Upper lobe of right lung (tissue), 1 donor: ENCODE measurements around the gene NLRP12. TPM values are rescaled to one million over a fixed set of nuclear protein-coding genes. Genes with fewer than 3 reads are reported as not detected.

ENCODE experiments used
- ATAC-seq: fragments of 200-7000 bp; cut with Tn5 transposase; one replicate; pipeline ENCODE4 v1.9.1; 2020; ENCODE audit warnings: mild to moderate bottlenecking, moderate library complexity
- DNase-seq: peaks from one replicate; pipeline ENCODE4 v3.0.0-alpha.2; 2020
- H3K27ac ChIP-seq: fragments of 200-600 bp; one replicate; pipeline ENCODE4 v1.8.0; 2022
- H3K27me3 ChIP-seq: fragments of 200-600 bp; one replicate; pipeline ENCODE4 v1.8.0; 2022; ENCODE audit warnings: mild to moderate bottlenecking
- H3K36me3 ChIP-seq: fragments of 200-600 bp; one replicate; pipeline ENCODE4 v1.8.0; 2022
- H3K4me1 ChIP-seq: fragments of 200-600 bp; one replicate; pipeline ENCODE4 v1.8.0; 2022
- H3K4me3 ChIP-seq: fragments of 200-600 bp; one replicate; pipeline ENCODE4 v1.8.0; 2022; ENCODE audit warnings: mild to moderate bottlenecking
- H3K9me3 ChIP-seq: fragments of 200-600 bp; one replicate; pipeline ENCODE4 v1.8.0; 2022
- intact Hi-C: fragments of 100-400 bp; cut with DNase I; formaldehyde crosslinking; loops from one replicate; pipeline ENCODE4 v1.11.0; 2022
- total RNA-seq: library from RNA; stranded (reverse); fragmentation: NEBNext Ultra II Directional; extraction: Animal tissue kit (Norgen Biotek cat#: 25700); gene quantifications from one replicate; pipeline ENCODE4 v1.2.1, GENCODE V29; 2021
- TF ChIP-seq, protein P1 (sequence below): fragments of 200-600 bp; IDR thresholded peaks from one replicate; pipeline ENCODE4 v1.8.0; 2022; ENCODE audit warnings: antibody characterized with exemption
- donor health status: DM: no; HTN: yes; CAD: no; lungs with severe emphysema.

The NLRP12 gene
- total RNA-seq, 1 donor from 2014 or later = 4.0 TPM

DNA sequence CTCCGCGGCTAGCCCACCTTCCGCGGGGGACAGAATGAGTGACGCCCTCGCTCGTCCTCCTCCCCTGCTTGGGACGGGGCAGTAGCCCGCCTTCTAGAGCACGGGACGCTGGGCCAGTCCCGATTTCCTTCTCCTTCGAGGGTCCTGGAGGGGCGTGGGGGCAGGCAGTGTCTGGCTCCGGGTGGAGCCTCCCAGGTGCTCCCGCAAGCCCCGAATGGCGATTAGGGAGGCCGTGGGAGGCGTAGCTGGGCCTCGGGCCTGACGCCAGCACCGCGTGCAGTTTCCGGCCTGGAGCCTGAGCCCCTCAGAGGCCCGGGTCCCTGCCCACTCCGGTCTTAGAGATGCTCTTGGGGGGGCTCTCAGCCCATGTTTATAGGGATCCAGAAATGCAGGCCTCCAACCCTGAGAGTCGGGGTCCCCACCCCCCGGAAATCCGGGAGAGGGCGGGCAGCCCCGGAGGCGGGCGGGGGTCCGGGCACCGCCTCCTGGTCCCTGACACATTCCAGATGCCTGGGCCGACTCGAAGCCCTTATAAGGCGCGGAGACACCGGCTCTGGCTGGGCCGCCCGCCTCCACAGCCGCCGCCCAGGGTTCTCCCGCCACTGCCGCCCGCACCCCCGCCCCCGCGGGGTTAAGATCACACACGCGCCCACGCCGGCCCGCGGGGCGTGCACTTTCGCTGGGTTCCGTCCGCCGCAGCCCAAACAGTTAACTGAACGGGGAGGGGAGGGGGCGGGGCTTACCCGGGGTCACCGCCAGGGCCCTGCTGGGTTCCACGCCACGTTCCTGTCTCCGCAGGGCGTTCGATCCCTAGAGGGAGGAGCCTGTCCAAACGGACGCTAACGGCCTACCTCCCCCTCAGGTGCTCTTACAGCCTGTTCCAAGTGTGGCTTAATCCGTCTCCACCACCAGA, 45.0 kb upstream of the NLRP12 start:
- intact Hi-C loops = no loop called here
- Histone ChIP-seq H3K9me3 (no peaks in the 10 kb centered on the region), H3K4me1 (peaks cover 27% of the 10 kb centered on the region), H3K27ac (peak overlapping the region; percentile 96), H3K27me3 (no peaks in the 10 kb centered on the region), H3K4me3 (peak overlapping the region; percentile 75), H3K36me3 (peaks cover 17% of the 10 kb centered on the region)
- peak; percentile 72 for ATAC-seq
- peak; percentile 95 for DNase-seq
- TF ChIP-seq, protein P1, sequence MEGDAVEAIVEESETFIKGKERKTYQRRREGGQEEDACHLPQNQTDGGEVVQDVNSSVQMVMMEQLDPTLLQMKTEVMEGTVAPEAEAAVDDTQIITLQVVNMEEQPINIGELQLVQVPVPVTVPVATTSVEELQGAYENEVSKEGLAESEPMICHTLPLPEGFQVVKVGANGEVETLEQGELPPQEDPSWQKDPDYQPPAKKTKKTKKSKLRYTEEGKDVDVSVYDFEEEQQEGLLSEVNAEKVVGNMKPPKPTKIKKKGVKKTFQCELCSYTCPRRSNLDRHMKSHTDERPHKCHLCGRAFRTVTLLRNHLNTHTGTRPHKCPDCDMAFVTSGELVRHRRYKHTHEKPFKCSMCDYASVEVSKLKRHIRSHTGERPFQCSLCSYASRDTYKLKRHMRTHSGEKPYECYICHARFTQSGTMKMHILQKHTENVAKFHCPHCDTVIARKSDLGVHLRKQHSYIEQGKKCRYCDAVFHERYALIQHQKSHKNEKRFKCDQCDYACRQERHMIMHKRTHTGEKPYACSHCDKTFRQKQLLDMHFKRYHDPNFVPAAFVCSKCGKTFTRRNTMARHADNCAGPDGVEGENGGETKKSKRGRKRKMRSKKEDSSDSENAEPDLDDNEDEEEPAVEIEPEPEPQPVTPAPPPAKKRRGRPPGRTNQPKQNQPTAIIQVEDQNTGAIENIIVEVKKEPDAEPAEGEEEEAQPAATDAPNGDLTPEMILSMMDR = peak; percentile 13

DNA sequence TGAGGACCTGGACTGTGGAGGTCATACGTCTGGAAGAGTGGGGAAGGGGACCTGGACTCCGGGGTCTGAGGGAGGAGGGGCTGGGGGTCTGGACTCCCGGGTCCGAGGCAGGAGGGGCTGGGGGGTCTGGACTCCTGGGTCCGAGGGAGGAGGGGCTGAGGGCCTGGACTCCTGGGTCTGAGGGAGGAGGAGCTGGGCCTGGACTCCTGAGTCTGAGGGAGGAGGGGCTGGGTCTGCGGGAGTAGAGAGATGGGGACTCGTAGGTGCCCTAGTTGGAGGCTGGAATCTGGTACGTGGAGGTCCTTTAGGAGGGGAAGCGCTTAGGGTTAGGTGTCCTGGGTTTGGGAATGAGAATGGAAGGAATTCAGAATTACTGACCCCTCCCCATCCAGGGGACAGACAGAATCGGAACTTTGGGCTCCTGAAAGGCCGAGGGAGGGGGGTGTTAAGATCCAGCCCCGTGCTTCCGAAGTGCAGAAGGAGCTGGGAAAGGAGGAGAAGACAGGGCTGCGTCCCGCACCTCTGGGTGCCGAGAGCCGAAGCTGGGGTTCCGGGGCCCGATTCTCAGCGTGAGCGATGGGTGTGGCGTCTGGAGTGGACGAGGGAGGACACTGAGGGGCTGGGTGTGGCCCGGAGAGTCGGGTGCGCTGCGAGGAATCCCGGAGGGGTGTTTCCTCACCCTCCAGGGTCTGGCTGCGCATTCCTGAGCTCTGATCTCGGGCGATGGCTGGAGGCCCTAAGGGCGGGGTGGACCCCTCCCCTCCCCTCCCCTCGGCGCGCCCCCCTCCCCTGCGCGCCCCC, 44.2 kb upstream of the NLRP12 start:
- peak; percentile 40 for ATAC-seq
- TF ChIP-seq, protein P1 = no peak
- Histone ChIP-seq H3K36me3 (peaks cover 9% of the 10 kb centered on the region), H3K9me3 (no peaks in the 10 kb centered on the region), H3K27me3 (no peaks in the 10 kb centered on the region), H3K27ac (peak overlapping the region; percentile 96), H3K4me1 (peaks cover 27% of the 10 kb centered on the region), H3K4me3 (peak overlapping the region; percentile 75)
- DNase-seq = peak; percentile 84
- intact Hi-C loops = no loop called here

DNA sequence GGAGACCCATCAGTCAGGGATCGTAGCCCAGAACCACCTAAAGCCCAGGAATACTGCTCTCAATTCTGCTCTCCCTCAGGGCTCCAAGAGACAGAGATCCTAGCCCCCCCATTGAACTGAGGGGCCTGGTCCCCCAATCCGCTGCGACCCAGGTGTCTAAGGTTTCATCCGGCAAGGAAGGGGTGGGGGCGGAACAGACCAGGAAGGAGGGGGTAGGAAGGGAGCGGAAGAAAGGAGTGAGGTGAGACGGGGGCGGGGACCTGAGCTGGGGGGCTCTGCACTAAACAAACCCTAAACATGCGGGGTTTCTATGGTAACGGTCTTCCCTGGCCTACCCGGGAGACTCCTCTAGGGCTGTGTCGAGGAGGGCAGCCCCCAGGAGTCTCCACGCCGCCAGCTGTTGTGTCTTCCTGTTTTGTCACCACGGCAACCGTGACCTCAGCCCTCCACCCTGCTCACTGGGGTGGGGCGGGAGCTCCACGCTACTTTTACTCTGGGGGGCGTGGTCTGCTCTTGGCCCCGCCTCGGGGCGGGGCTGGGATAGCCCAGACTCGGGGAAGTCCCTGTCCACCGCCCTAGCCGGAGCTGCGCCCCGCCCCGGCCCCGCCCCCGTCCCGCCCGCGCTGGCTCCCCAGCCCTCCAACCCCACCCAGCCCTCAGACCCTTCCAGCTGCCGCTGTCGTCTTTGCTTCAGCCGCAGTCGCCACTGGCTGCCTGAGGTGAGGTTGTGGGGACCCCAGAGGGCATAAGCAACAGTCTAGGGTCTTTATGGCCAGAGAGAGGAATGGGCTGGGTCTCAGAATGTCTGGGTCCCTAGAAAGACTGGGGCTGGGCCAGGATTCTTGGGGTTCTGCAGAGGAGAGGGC, 43.3 kb upstream of the NLRP12 start, which contains the start of gene MYADM:
TSS of gene MYADM (plus strand) at position 659 of the 866 bp plus-strand sequence. CDS start 5,647 bp downstream, outside the sequence.
- H3K27me3 ChIP-seq = no peaks in the 10 kb centered on the region
- H3K9me3 ChIP-seq = no peaks in the 10 kb centered on the region
- intact Hi-C loops = no loop called here
- DNase-seq (peak; percentile 98), ATAC-seq (peak; percentile 89)
- H3K36me3 ChIP-seq = peaks cover 8% of the 10 kb centered on the region
- H3K4me1 ChIP-seq = peaks cover 27% of the 10 kb centered on the region
- H3K4me3 ChIP-seq = peak within 1 kb of the TSS; percentile 75
- TF ChIP-seq, protein P1 = no peak
- peak within 1 kb of the TSS; percentile 96 for H3K27ac ChIP-seq

DNA sequence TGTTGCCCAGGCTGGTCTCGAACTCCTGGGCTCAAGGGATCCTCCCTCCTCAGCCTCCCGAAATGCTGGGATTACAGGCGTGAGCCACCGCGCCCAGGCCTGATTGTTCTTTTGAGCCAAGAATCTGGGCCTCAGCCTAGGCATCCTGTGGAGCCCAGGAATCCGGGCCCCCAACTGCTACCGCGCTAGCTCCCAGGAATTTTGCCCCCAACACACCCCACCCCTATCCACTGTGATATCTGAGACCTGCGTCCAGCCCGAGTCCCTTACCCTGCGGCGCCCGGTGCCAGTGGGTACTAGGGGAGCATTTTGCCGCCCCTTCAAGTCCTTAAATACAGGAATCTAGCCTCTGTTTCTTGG, 42.7 kb upstream of the NLRP12 start:
- ATAC-seq (no peak), DNase-seq (no peak)
- Histone ChIP-seq H3K4me3 (peak overlapping the region; percentile 75), H3K27ac (peak overlapping the region; percentile 96), H3K36me3 (peaks cover 8% of the 10 kb centered on the region), H3K27me3 (no peaks in the 10 kb centered on the region), H3K9me3 (no peaks in the 10 kb centered on the region), H3K4me1 (peaks cover 27% of the 10 kb centered on the region)
- intact Hi-C loops = no loop called here
- TF ChIP-seq, protein P1 = no peak
